Left ventricle myocardium superior (tissue), 1 donor: ENCODE results near the gene GPX4. TPM values are rescaled to one million over a fixed set of nuclear protein-coding genes. Genes with fewer than 3 reads are reported as not detected.

ENCODE experiments used
- ATAC-seq: fragments of 200-7000 bp; cut with Tn5 transposase; one replicate; pipeline ENCODE4 v1.9.1; 2020; ENCODE audit warnings: mild to moderate bottlenecking, moderate library complexity
- DNase-seq: peaks from one replicate; pipeline ENCODE4 v3.0.0-alpha.2; 2020
- intact Hi-C: fragments of 100-400 bp; cut with micrococcal nuclease; formaldehyde crosslinking; loops from one replicate; pipeline ENCODE4 v1.11.0; 2022
- total RNA-seq: library from RNA; stranded (reverse); fragmentation: NEBNext Ultra II Directional; extraction: Animal tissue kit (Norgen Biotek cat#: 25700); gene quantifications from one replicate; pipeline ENCODE4 v1.2.1, GENCODE V29; 2021
- donor health status: DM: no; HTN: yes; CAD: no; lungs with severe emphysema.

GPX4 gene
- total RNA-seq, 1 donor from 2014 or later: 337 TPM

DNA sequence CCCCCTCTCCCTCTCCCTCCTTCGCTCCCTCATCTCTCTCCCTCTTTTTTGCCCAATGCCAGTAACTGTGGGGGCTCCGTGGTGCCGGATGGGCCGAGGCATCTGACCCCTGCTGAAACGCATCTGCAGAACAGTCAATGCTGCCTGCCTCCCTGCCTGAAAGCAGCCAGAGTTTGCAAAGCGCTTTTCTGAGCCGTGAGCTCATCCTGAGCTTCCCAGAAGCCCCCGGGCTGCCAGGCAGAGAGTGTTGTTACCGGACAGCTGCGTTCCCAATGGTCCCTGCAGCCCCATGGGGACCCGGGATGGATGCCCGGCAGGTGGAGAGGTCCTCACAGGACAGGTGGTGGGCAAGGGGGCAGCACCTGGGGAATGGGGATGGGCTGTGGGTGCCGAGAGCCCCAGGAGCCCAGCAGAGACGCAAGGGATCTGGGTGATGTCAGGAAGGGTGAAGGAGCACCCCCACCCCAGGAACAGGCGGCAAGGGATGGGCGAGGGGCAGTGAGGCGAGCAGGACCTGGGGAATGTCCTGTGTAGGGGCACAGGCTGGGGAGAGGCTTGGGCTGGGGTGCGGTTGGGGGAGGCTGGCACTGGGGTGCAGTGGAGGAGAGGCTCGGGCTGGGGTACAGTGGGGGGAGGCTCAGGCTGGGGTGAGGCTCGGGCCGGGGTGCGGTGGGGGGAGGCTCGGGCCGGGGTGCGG lies 33.0 kb downstream of the GPX4 start:
- ATAC-seq: no peak
- no peak for DNase-seq

DNA sequence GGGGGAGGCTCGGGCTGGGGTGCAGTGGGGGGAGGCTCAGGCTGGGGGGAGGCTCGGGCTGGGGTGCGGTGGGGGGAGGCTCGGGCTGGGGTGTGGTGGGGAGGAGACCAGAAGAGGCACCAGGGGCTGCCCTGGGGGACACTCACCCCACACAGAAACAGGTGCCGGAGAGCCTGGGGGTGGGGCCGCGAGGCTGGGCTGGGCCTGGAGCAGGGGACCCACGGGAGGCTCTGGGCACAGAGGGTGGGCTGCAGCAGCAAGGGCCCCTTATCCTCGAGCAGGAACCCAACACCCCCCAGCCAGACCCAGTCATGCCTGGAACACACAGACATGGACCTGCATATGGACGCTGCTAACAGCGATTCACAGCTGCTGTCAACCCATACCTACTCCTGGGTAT lies 34.3 kb downstream of the GPX4 start:
- intact Hi-C loops: no loop called here
- no peak for DNase-seq
- no peak for ATAC-seq

More for the DNA sequence above, 33.0 kb downstream of the GPX4 start:
- intact Hi-C loops: no loop called here

DNA sequence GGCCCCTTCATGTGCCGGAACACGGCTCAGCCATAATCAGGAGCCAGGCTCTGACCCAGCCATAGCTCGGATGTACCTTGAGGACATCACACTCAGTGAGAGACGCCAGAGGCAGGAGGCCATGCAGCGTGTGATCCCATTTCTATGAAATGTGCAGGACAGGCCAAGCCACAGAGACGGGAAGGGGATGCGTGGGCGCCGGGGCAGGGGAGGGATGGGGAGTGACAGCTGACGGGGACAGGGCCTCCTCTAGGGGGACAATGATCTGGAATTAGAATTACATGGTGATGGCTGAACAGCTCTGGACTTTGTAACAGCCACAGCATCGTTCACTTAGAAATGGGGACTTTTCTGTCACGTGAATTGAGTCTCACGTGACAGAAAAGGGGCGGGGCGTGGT lies 35.3 kb downstream of the GPX4 start:
- ATAC-seq: no peak
- no peak for DNase-seq
- intact Hi-C loops: no loop called here

DNA sequence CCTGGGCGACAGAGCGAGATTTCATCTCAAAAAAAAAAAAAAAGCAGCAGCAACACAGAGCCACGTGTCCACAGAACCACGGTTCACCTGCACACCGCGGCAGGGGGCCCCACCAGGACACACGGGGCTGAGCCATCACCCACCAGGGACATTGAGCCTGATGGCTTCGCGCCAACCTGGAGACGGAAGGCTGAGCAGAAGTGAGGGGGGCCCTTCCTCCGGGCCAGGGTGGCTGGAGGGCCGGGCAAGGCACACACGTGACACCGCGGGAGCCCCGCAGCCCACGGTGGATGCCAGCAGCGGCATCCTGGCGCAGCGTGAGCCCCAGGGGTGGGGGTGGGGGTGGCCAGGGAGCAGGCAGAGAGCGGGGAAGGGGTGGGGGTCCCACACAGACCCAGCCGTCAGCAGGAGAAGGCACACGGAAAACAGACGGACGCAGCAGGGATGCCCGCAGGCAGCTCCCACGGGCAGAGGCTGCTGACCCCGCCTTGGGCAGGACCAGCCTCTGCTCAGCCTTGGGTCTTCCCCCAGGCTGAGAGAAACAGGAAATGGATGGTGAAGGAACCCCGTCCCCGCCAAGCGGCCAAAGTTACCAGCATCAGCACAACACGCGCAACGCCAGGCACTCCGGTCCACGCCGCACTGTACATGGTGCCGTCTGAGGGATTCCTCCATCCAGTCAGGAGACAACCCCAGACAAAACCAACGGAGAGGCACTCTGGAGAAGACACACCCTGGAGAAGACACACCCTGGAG lies 36.7 kb downstream of the GPX4 start:
- ATAC-seq: no peak
- no peak for DNase-seq
- intact Hi-C loops: no loop called here

DNA sequence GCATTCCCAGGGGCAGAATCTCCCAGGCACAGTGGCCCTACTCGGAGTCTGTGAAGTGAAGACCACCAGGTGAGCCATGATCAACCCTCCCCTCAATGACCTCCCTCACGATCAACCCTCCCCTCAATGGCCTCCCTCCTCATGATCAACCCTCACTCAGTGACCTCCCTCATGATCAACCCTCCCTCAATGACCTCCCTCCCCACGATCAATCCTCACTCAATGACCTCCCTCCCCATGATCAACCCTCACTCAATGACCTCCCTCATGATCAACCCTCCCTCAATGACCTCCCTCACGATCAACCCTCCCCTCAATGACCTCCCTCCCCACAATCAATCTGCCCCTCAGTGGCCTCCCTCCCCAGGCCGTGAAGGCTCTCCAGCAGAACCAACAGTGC lies 38.1 kb downstream of the GPX4 start:
- no peak for DNase-seq
- peak; percentile 35 for ATAC-seq
- intact Hi-C loops: no loop called here

DNA sequence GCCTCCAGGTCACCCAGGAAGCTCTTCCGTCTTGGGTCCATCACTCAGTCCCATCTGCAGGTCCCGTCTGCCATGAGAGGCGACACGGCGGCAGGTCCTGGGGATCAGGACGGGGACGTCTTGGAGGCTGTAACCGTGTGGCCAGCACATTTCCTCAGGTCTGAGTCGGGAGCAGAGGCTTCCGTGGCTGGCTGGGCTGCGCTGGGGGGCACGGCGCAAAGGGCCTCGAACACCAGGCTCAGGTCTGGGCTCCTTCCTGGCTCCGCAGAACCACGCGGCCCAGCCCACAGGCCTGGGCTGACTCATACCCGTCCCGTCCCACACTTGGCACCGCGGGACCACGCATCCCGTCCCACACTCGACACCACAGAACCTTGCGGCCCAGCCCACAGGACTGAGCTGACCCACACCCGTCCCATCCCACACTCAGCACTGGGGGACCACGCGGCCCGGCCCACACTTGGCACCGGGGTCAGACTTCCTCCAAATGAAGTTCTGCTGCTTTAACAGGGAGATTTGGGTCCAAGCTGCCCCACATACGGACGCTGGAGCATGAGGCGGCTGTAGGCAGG lies 40.1 kb downstream of the GPX4 start:
- intact Hi-C loops: no loop called here
- ATAC-seq: peak; percentile 7
- DNase-seq: no peak

DNA sequence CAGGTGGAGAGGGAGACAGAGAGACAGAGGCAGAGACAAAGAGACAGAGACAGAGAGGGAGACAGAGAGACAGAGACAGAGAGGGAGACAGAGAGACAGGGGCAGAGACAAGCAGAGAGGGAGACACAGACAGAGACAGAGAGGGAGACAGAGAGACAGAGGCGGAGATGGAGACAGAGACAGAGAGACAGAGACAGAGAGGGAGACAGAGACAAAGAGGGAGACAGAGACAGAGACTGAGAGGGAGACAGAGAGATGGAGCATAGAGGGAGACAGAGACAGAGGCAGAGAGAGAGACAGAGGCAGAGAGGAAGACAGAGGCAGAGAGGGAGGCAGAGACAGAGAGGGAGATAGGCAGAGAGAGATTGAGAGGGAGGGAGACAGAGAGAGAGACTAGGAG lies 40.9 kb downstream of the GPX4 start:
- intact Hi-C loops: no loop called here
- DNase-seq: no peak
- no peak for ATAC-seq

DNA sequence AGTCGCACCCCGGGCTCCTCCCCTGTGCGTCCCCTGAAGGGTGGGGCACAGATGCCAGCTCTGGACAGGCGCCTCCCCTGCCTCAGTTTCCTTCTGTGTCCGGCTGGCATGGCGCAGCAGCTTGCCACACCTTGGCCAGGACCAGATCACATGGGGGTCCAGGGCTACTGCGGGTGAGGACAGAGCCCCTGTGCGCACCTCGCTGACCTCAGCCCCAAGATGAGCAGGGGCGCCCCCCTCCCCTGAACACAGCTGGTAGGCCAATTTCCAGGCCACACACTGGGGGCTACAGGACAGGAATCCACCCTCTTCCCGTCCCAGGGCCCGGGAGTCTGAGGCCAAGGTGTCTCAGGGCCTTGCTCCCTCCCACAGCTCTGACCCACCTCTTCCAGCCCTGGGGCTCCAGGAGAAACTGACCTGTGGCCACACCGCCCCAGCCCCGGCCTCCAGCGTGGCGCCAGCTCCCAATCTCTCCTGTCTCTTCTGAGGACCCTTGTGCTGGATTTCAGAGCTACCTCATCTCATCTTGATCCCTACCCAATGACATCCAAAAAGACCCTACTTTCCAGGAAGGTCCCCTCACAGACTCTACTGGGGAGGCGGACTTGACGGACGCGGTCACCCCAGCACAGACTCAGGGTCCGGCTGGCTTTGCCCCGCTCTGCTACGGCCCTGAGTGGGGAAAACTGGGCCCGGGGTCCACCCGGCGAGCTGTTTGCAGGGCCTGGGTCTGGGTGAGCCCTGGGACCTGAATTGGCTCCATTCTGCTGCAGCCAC lies 42.0 kb downstream of the GPX4 start:
- DNase-seq (no peak), ATAC-seq (no peak)
- intact Hi-C loops: no loop called here

DNA sequence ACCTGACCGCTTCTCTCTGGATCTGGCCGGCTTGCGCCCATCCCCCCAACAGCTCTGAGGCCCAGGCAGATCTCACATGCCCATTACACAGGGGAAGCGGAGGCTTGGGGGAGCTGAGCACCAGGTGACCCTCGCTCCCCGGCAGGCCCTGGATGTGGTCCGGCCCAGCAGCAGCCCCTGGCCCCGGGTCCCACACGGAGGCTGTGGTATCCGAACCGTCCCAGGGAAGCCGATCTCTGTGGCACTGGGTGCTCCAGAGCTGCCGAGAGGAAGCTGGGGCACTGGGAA lies 42.6 kb downstream of the GPX4 start:
- intact Hi-C loops: no loop called here
- DNase-seq: no peak
- no peak for ATAC-seq

DNA sequence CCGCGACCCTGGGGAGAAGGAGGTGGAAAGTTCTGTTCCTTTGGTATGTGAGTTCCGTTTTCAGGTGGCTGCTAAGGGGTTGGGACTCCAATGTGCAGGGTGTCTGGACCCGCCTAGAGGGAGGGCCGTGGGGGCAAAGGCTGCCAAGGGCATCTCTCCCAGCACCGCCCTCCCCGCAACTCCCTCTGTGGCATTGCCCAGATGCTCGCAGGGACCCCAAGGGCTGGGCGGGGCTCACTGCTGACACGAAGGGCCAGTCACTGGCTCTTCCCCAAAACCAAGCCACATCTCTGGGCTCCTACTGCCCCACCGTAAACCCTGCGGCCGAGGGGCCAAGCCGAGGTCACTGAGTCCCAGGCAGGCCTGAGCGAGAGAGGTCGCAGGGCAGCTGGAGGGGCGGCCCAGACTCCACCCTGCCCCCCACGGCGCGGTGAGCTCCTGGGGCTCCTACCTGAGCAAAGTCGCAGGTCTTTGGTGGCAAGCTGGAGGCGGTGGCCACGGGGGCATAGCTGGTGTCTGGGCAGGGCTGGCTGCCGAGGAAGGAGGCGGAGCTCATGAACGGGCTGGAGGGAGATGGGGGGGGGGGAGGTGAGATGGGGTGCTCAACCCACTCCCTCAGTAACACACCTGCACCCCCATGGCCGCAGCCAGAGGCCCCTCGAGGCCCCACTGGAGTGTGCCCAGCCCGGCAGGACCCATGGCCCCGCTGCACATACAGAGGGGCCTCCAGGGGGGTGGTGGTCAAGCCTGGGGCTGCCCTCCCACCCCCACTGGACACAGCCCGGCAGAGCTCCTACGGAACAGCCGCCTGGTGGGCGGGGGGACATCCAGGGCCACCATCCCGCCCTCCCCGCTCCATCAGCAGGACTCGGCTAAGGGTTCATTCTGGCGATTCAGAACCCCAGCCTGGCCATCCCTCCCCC lies 43.3 kb downstream of the GPX4 start:
- ATAC-seq (no peak), DNase-seq (no peak)
- intact Hi-C loops: no loop called here

DNA sequence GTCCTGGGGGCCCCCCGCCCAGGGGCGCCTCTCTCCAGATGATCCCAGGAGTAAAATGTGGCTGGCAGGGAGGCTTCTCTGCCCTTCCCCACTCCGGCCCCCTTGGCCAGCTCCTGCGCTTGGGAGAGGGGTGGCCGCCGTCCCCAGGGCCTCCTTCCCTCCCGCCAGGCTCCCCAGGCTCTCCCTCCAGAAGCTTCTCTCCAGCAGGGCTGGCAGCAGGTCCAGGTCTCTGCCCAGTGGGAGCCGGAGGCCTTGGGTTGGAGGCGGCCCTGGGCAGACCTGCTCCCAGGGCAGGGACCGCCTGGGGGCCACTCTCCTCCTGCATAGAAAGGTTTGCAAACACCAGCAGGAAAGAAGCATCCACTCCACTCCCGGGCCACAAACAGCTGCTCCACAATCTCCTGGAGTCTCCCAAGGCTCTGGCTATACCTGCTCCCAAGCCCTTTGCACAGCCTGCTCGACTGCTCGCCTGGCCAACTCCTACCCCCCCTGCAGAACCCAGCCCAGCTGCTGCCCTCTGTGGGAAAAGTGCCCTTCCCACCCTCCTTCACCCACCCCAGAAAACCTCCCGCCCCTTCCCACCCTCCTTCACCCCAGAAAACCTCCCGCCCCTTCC lies 44.2 kb downstream of the GPX4 start:
- intact Hi-C loops: no loop called here
- ATAC-seq: no peak
- no peak for DNase-seq

DNA sequence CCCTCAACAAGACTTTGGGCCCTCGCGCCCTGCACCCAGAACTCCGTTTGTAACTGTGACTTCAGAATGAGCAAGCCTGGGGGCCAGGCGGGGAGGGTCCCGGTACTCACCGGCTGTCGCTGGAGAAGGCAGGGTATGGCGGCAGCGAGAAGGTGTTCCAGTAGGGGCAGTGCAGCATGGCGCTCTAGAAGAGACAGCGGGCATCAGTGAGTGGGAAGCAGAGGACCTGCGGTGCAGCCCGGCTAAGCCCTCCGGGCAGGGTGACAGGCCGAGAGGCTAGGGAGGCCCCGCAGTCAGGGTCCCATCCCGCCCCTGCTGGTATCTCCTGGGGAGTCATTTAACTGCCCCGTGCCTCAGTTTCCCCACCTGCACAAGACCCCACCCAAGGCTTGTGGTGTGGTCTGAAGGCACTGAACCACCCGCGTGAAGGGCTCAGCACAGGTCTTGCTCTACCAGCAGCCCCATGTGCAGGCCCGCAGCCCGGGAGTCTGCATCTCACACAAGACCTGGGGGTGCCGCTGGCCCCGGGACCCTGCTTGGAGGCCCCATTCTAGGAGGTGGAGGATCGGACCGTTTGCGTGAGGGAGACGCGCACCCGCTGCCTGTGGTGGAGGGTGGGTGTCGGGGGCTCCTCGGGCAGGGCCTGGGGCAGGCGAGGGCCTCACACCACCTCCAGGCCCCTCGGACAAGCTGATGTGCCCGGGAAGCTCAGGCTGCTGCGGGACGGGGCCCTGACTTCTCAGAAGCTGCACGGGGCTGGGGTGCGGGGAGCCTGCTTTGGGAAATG lies 45.7 kb downstream of the GPX4 start:
- intact Hi-C loops: no loop called here
- ATAC-seq (no peak), DNase-seq (no peak)

DNA sequence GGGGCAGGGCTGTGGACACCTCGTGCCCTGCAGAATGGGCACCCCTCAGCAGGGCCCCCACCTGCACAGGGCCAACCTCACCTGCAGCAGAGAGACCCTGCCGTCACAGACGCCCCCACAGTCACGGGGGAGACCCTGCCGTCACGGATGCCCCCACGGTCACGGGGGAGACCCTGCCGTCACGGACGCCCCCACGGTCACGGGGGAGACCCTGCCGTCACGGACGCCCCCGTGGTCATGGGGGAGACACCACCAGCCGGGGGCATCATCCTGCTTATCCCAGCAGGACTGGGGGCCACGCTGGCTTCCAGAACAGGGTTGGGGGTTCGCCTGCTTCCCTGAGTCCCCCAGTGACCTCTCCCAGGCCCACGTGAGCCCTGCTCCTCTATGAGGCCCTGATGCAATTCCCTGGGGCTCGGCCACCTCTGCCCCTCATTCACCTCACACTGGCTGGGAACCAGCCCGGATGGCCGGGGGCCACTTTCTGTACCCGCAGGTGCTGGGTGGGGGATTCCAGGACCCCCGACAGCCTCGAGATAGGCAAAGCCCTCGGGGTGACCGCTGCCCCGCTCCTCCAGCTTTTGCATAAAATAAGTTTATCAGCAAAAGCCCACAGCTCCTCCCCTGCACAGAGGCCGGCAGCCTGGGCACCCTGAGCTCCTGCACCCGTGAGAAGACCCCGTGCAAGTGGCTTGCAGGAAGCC lies 46.7 kb downstream of the GPX4 start:
- ATAC-seq (no peak), DNase-seq (no peak)
- intact Hi-C loops: no loop called here

DNA sequence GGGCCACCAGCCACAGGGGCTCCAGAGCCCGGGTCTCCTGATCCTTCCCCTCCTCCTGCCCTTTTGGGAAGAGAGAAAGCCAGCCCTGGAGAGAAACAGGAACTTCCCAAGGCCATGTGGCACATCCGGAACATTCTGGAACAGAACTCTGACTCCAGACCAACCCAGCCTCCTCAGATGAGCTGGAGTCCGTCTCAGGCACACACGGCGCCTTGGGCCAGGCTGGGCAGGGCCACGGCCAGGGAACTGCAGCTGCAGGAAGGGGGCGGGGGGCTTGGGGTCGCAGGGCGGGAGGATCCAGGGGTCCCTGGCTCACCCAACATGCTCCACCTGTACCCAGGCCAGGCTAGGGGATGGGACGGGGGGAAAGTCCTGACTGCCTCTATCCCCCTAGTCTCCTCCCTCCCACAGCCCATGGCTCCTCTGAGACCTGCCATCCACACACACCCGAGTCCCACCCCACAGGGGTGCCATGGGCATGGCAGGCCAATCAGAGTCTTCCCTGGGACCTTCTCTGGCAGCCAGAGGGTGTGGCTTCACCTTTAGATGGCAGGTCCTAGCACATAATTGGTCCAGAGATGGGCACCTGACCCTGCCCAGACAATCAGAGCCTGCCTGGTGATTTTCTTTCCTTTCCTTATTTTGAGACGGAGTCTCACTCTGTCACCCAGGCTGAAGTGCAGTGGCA lies 47.4 kb downstream of the GPX4 start:
- intact Hi-C loops: no loop called here
- DNase-seq (peak; percentile 36), ATAC-seq (no peak)

DNA sequence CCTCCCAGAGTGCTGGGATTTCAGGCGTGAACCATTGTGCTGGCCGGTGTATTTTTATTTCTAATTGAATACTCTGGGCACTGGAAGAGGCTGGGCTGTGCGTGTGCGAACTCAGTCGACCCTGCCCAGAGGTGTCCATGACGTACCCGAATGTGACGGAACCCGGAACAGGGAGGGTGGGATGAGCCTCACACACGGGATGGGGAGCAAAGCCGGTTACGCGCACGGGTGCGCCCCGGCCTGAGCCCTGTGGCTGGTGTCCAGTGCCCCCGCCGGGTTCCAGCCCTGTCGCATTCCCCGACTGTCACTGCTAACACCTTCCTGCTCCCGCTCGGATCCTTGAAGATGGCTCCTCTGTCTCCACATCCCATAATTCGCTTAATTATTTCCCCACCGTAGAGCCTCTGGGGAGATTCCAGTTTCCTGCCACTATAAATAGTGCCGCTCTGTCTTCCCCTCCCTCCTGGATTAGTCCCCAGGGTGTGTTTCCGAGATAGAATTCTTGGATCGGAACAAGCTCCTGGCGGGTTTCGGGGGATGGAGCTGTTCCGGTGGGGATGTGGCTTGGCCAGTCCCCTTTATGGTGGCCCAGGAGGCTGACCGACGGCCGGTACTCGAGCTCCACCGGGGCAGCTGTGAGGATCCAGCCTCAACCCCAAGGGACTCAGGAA lies 48.3 kb downstream of the GPX4 start:
- intact Hi-C loops: no loop called here
- ATAC-seq: peak; percentile 51
- peak; percentile 66 for DNase-seq
